ENCODE results near the gene RASA3. TPM values are rescaled to one million over a fixed set of nuclear protein-coding genes. Genes with fewer than 3 reads are reported as not detected.

Gene RASA3
- total and polyA plus RNA-seq, 2 donors (not counting 3 experiments of a cell fraction or from before 2014, with no cell fraction given) = 26.5 to 53.8 TPM

GRCh38 chr13:114062341-114062740 lies 70.1 kb downstream of the RASA3 start:
- peaks cover 79% of the 10 kb centered on the region for H3K79me2 ChIP-seq (ENCODE audit: control insufficient read depth, insufficient read depth, low read length)

More at GRCh38 chr13:114062341-114062740, 70.1 kb downstream of the RASA3 start:
- DNase-seq (ENCODE audit: low read depth, low spot score) (no peak), FAIRE-seq (no peak)
- Histone ChIP-seq H3K4me2 (ENCODE audit: insufficient read depth, low read length) (no peak overlapping the region), H3K9me1 (replicated peaks; ENCODE audit: control insufficient read depth, extremely low read depth, insufficient read depth, low read length) (no peaks in the 10 kb centered on the region), H3K9me3 (replicated peaks; ENCODE audit: control insufficient read depth, insufficient read depth, low read length) (no peaks in the 10 kb centered on the region), H3K27me3 (ENCODE audit: control insufficient read depth in 2 of 2, insufficient read depth in 2 of 2, low read length in 2 of 2) (no peaks in the 10 kb centered on the region), H3K27ac (ENCODE audit: insufficient read depth, low read depth, low read length) (no peak overlapping the region), H3K4me1 (ENCODE audit: control insufficient read depth, extremely low read depth, insufficient read depth, low read length) (peaks cover 47% of the 10 kb centered on the region), H3K36me3 (ENCODE audit: control insufficient read depth in 2 of 2, extremely low read depth in 1 of 2, insufficient read depth in 2 of 2, low read length in 2 of 2) (peaks cover 0 to 1% of the 10 kb centered on the region in 2 experiments), H4K20me1 (replicated peaks; ENCODE audit: control insufficient read depth, extremely low read depth, insufficient read depth, low read length) (no peaks in the 10 kb centered on the region), H3K9ac (replicated peaks; ENCODE audit: extremely low read depth, insufficient read depth, low read length) (no peak overlapping the region), H2AFZ (ENCODE audit: low read depth, low read length) (no peak overlapping the region), H3K4me3 (replicated peaks in 1 of 3; ENCODE audit: insufficient read depth in 1 of 3, low read depth in 1 of 3, low read length in 3 of 3) (no peak overlapping the region)
- intact Hi-C loops (cut with micrococcal nuclease) = no loop called here
- CTCF ChIA-PET = no interaction called here
- dilution Hi-C loops (cut with MboI; ENCODE audit: extremely low pct_ligation_motif_present, low sequenced_read_pairs) = no loop called here
- TF ChIP-seq, protein P1, sequence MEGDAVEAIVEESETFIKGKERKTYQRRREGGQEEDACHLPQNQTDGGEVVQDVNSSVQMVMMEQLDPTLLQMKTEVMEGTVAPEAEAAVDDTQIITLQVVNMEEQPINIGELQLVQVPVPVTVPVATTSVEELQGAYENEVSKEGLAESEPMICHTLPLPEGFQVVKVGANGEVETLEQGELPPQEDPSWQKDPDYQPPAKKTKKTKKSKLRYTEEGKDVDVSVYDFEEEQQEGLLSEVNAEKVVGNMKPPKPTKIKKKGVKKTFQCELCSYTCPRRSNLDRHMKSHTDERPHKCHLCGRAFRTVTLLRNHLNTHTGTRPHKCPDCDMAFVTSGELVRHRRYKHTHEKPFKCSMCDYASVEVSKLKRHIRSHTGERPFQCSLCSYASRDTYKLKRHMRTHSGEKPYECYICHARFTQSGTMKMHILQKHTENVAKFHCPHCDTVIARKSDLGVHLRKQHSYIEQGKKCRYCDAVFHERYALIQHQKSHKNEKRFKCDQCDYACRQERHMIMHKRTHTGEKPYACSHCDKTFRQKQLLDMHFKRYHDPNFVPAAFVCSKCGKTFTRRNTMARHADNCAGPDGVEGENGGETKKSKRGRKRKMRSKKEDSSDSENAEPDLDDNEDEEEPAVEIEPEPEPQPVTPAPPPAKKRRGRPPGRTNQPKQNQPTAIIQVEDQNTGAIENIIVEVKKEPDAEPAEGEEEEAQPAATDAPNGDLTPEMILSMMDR (IDR thresholded peaks at IDR 0.05; ENCODE audit: extremely low read depth in 1 of 2, insufficient read depth in 1 of 2, low read depth in 1 of 2, low read length in 2 of 2) = no peak
- TF ChIP-seq FOS (IDR thresholded peaks at IDR 0.05; ENCODE audit: borderline replicate concordance, insufficient read depth, low read length) (no peak), POLR2AphosphoS5 (IDR thresholded peaks at IDR 0.05; ENCODE audit: insufficient read depth, low read depth, low read length) (no peak), JUN (IDR thresholded peaks at IDR 0.05; ENCODE audit: borderline replicate concordance, insufficient read depth, insufficient read length, low read depth) (no peak), MYC (IDR thresholded peaks at IDR 0.05; ENCODE audit: low read depth, low read length) (no peak), EZH2 (IDR thresholded peaks at IDR 0.05; ENCODE audit: borderline replicate concordance, low read depth, low read length, severe bottlenecking) (no peak), POLR2A (IDR thresholded peaks at IDR 0.05; ENCODE audit: low read depth, low read length) (no peak), GATA2 (IDR thresholded peaks at IDR 0.05; ENCODE audit: insufficient read depth, insufficient read length, low read depth, low read length) (no peak)
- TF ChIP-seq, protein P2, sequence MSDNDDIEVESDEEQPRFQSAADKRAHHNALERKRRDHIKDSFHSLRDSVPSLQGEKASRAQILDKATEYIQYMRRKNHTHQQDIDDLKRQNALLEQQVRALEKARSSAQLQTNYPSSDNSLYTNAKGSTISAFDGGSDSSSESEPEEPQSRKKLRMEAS (IDR thresholded peaks at IDR 0.05; ENCODE audit: insufficient read depth, insufficient read length) = no peak
- BruUV-seq (replicated peaks) = no TSS peak
- POLR2A ChIA-PET = no interaction called here

Measured in endothelial cell of umbilical vein (primary cell).